Right hindlimb (tissue), 1 donor: ENCODE data around the gene DUS3L.

ENCODE experiments used
- DNase-seq: peaks from one replicate; pipeline ENCODE4 v3.0.0-alpha.2; 2018

Gene DUS3L, protein sequence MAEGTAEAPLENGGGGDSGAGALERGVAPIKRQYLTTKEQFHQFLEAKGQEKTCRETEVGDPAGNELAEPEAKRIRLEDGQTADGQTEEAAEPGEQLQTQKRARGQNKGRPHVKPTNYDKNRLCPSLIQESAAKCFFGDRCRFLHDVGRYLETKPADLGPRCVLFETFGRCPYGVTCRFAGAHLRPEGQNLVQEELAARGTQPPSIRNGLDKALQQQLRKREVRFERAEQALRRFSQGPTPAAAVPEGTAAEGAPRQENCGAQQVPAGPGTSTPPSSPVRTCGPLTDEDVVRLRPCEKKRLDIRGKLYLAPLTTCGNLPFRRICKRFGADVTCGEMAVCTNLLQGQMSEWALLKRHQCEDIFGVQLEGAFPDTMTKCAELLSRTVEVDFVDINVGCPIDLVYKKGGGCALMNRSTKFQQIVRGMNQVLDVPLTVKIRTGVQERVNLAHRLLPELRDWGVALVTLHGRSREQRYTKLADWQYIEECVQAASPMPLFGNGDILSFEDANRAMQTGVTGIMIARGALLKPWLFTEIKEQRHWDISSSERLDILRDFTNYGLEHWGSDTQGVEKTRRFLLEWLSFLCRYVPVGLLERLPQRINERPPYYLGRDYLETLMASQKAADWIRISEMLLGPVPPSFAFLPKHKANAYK

DNA sequence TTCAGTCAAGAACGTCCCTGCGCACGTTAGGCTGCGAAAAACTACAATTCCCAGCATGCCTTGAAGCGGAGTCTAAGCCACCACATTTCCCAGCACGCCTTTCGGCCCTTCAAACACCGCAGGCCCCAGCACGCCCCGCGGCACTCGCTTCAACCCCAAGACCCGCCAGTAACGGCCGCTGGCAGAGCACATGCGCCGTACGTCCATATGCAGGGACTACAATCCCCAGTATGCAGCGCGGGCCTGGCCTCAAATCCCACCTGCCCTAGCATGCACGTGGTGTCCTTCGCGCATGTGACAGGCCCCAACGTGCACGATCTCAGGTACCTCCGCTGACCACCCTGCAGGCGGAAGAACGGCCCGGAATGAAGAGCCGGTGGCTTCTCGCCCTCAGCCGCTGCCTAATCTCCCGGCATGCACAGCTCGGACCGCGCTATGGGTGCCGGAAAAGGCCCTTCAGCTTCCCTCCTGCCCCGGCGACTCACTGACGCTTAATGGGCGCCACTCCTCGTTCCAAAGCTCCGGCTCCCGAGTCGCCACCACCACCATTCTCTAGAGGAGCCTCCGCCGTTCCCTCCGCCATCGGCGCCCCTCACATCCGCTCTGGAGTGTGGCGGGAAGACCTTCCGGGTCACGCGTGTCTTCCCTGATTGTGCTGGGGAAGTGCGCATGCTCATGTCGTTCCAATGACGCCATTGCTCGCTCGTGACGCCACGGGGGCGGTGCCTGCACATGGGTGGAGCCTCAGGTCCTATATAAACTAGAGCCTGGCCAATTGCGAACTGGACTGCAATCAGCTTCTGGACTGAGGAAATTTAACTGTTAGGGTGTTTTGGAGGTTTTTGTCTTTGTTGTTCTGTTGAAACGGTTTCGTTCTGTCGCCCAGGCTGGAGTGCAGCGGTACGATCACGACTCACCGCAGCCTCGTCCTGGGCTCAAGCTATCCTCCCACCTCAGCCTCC is at the start of gene DUS3L:
Gene DUS3L (minus strand): TSS at position 605 of the 962 bp plus-strand sequence. CDS start 22 bp downstream, at position 583.
- DNase-seq, result peak; percentile 98

DNA sequence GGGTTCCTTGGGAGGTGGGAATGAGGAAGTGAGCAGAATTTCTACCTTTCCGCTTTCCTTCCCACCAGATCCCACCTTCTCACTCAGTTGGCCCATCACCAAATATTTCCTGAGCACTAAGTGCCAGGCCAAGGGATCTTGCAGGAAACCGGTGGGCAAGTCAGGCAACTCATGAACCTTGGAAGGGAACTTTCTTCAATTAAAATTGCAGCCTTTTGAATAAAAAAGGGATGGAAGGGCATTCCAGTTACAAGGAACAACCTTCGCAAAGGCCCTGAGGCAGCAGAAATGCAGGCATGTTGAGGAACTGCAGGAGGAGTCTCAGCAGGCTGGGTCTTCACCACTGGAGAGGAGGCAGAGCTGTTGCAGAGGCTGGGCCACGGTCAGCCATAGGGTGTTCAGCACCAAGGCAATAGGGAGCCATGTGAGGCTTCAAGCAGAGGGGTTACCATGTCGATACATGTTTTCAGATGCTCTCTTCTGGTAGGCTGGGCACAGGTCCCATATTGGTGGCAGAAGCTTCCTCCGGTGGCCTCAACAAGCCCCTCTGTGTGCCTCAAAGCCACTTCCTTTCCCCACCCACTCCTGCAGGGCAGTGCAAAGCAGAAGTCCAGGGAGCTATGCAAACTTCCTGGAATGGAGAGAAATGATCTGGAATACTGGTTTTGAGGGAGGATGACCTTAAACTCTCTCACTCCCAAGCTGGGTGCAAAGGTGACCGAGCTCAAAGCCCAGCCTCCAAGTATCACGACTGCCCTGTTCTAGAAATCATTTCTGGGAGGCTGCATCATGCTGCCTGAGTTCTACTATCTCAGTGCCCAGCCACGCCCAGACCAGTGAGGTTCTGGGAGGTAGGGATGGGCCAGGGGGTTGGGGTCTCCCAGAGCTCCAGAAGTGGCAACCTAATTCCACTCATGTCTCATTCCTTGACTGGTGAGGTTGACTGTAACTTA is 48.4 kb upstream of the DUS3L start, which contains the start of gene FUT6:
Gene FUT6 (minus strand): TSS at position 638 of the 953 bp plus-strand sequence. CDS start 7,135 bp downstream, outside the sequence.
- no peak for DNase-seq

DNA sequence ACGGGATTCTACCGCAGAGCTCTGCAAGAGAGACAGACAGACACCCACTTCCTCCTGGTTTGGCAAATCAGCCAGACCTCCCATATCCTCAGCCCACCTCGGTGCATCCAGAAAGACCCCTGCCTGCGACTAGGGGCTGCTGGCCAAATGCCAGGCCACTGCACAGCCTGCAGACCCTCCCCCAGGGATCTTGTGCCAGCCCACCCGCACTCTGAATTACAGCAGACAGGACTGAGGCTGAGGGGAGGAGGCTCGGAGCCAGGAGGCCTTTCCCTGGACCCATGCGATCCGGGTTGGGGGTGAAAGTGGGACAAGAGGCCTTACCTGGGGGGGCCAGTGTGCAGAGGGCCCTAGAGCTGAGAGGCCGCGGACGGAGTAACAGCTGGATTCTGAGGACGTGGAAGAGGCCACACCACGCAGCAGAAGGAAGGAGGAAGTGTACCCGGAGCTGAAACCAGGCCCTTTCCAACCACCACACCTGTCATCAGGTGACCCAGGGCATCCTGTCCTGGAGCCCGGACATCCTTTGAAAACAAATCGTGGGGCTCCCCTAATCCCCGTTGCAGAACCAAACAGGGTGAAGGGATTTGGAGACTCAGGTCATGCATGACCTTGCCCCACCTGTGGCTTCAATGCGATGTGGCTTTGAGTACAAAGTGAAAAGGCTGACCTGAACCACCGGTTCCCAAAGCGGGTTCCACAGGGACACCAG is 47.5 kb upstream of the DUS3L start:
- no peak for DNase-seq

DNA sequence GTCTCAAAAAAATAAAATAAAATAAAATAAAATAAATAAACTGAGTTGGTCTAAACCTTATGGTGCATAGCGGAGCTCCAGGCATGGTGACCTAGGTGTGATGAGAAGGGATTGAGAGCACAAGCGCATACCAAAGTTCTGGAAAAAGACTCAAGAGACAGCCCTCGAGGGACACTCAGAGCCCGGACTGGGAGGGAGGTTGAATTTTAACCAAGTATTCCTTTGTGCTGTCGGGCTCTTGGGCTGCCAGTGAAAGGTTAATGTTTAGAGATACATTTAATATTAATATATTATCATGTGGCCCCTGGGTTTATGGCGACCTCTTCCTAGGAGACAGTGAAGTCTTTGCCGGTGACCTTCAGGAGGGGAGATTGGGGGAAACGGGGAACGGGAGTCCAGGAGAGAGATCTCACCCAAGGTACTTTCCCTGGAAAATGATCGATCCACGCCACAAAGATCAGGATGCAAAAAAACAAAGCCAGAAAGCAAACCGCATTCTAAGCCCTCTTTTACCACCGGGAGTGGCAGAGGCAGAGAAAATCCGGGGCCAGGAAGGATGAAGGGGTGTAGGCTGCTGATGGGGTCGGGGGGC is 46.9 kb upstream of the DUS3L start:
- DNase-seq, result no peak

DNA sequence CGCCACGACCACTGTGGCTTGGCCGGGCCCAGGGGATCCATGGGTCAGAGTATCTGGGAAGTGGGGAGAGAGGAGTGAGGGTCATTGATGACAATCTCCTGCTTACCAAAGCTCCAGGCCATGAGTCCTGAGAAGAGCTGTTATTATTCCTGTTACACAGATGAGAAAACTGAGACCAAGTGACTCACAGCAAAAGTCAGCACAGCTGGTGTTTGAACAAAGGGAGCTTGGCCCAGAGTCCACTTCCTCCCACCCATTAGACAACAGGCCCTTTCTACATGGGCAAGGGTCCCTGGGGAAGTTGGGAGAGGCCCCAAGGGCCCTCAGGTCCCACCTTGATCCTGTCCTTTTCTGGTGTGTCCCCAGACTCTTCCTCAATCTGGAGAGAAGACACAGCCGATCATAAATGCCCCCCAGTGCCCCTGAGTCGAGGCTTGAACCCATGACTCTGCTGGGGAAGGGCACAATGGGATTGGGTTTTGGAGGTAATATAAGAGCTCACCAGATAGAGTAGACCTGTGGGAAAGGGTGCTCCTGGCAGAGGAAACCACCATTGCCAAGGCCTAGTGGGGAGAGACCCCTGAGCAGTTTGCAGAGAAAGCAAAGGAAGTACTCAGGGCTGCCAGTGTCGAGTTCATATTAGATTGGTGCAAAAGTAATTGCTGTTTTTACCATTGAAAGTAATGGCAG is 41.7 kb upstream of the DUS3L start:
- no peak for DNase-seq

DNA sequence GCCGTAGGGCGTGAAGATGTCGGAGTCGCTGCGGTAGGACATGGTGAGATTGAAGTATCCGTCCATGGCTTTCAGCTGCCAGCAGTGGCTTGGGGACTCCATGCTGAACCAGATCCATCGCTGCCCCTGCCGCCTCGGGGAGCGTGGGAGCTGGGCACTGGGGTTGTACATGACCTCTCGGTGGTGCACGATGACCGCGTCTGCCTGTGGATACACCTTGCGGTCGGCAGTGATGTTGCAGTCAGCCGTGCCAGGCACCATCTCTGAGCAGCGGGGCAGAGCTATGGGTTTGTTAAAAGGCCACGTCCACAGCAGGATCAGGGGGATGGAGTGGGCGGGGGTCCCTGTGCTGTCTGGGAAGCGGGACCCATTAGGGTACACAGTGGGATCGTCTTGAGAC is 41.1 kb upstream of the DUS3L start:
- no peak for DNase-seq

DNA sequence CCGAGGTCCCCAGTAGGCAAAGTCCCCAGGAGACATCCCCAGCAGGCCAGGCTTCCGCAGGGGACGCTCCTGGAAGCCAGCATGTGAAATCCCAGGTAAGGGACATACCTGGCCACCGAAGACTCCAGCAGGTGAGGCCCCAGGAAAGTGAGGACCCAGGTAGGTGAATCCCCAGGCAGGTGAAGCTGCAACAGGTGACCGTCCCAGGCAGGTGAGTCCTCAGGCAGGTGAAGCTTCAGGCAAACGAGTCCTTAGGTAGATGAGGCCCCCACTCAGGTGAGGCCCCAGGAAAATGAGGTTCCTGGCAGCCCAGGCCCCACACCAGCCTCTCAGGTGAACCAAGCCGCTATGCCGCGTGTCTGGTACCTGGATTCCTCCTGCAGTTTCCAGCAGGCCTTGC is 40.2 kb upstream of the DUS3L start:
- DNase-seq, result no peak

DNA sequence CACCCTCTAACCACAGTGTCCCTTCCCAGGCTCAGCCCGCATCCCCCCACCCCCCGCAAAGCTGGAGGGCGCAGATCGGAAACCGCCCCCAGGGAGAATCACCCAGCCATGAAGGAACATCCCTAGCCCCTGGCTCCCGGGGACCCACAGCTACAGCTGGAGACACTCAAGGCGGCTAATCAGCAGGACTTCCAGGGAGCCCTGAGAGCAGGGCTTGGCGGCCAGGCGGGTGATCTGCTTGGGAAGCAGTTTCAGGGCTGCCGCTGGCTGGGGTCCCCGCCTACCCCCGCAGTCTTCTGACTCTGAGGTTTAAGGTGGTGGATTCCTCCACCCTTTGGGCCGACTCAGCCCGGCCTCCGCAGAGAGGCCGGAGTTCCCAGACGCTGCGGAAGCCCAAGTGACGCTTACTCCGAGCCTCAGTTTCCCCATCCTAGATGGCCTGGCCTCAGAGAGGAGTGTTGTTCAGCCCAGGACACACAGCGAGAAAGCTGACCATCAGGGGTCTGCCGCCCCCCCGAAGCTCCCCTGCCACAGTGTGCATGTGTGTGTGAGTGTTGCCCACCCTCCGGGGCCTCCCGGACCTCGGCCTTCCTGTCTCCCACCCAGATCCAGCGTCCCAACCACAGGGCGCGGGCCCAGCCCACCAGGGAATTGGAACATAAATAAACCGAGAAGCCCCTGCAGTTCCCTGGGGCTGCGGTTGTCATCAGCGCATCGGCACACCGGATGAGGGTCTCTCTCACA is 38.8 kb upstream of the DUS3L start:
- DNase-seq, result no peak

DNA sequence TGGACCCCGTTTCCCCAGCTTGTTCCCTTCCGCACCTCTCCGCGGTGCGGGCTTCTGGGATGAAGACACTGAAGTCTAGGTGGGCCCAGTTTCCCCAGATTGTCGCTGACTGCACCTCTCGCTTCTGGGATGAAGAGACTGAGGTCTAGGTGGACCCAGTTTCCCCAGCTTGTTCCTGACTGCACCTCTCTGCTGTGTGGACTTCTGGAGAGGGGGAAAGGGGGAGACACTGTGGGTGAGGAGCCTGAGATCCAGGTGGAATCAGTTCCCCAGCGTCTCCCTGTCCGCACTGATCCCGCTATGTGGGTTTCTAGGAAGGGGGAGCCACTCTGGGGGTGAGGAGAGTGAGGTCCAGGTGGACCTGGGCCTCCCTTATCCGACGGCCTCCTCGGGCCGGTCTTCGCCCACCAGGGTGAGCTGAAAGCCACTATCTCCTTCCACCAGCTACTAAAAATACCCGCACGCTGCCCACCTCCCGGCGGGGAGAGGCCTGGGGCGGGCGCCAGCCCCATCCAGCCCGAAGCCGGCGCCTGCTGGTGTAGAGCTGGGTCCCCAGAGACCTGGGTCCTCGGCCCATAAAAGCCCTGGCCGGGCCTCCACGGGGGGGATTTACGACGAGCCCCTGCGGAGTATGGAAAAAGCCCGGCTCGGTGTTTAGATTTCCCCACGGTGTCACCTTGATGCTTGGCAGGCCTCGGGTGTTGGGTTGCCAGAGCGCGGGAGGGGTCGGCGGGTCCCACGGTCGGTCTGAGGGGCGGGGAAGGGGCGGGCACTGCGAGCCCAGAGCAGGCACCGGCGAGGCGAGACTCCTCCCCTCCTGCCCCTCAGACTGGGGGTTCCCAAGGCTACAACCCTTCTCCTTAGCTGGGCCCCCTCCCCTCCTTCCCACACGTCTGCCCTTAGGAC is 38.0 kb upstream of the DUS3L start:
- peak; percentile 64 for DNase-seq

DNA sequence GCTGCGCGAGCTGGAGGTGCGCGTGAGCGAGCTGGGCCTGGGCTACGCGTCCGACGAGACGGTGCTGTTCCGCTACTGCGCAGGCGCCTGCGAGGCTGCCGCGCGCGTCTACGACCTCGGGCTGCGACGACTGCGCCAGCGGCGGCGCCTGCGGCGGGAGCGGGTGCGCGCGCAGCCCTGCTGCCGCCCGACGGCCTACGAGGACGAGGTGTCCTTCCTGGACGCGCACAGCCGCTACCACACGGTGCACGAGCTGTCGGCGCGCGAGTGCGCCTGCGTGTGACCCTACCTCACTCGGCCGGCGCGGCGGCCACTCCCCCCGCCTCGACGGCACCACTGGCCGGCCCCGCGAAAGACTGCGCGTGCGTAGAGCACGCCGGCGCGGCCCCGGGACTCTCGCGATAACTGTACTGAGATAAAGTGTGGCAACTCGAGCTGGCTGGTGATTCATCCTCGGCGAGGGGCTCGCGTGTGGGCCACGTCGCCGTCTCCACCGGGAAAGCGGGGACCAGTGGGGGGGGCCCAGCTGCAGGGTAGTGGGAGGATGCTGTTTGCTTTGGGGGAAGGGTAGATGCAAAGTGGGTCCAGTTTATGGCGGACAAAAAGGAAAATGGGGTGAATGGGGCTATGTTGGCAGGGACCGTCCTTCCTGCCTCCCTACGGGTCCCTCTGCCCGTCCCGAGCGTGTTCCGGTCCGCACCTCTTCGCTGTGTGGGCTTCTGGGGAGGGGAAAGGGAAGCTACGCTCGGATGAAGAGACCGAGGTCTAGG is 37.1 kb upstream of the DUS3L start:
- peak; percentile 97 for DNase-seq

DNA sequence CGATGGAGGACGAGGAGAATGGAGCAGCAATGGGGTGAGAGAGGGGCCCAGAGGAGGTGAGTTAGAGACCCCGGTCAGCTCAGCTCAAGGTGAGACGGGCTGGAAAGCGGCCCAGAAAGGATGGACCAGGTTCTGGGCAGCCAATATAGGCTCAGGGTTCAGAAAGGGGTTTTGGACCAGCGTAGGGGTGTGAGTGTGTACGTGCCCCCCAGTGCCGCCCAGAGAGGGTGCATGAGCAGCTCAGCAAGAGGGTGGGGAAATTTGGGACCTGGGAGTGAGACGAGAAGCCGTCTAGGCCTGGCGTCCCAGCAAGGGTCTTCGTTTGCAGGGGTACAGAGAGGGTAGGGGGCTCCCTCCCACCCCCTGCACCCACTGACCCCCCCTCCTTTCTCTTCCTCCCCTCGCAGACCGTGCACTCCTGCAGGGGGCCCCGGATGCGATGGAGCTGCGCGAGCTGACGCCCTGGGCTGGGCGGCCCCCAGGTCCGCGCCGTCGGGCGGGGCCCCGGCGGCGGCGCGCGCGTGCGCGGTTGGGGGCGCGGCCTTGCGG is 36.5 kb upstream of the DUS3L start:
- peak; percentile 40 for DNase-seq

DNA sequence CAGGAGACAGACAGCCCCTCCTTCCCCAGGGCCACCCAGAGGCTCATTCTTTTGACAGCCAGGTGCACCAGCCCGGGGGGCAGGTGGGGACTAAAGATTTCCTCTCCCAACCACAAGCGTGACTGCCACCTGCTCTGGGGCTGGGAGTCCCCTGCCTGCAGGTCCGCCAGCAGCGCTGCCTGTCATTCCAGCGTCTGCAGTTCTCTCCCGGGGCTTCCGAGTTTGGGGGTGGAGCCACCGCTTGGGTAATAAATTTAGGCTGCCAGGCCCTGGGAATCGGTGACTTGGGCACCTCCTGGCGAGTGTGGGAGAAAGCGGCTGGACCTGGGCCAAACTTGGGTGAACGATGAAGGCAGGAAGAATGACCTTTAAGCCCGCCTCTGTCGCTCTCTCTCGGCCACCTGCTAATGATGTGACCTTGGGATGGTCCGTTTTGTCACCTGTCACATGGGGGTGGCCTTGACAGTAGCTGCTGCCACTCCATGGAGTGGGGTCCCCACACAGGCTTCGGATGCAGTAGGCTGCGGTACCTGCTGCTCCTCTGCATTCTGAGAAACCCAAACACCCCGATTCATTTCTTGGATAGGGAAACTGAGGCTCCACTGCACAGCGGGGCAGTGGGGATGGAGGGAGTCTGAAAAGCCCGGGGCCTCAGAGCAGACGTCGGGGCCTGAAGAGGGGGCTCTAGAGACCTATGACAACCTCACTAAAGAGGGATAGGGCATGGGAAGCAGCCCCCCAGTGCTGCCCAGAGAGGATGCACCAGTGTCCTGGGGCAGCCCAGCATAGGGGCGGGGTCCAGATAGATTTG is 35.8 kb upstream of the DUS3L start:
- peak; percentile 57 for DNase-seq

DNA sequence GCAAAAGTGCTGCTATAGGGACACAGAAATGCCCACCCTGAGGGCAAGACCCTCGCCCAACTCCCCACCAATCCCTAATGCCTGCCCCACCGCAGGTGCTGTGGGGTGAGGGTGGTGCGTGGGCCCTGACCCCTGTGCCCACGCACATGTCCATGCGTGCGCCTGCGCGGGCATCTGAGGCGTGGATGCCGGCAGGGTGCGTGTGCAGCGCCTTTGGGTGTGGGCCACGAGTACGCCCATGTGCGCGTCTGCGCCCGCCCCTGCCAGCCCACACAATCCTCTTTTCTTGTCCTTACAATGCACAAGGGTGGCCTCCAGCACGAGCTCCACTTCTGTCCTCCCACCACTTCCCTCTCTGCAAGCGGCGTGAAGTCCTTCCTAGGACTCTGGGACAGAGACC is 34.2 kb upstream of the DUS3L start:
- DNase-seq, result no peak

DNA sequence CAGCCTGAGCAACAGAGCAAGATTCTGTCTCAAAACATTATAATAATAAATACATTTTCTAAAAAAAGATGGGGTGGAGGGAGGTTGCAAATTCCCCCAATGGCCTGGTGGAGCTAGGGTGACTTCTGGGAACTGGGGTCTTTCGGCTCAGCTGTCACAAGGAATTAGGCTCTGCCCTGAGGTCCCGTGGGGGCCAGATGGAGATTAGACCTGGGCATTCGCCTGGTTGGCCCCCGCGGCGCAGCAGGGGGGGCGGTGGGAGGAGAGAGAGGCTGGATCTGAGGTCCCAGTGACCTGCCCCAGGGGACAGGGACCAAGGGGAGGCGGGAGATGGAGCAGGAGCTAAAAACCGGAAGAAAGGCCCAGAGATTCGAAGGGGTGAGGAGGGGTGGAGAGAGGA is 33.8 kb upstream of the DUS3L start:
- no peak for DNase-seq

DNA sequence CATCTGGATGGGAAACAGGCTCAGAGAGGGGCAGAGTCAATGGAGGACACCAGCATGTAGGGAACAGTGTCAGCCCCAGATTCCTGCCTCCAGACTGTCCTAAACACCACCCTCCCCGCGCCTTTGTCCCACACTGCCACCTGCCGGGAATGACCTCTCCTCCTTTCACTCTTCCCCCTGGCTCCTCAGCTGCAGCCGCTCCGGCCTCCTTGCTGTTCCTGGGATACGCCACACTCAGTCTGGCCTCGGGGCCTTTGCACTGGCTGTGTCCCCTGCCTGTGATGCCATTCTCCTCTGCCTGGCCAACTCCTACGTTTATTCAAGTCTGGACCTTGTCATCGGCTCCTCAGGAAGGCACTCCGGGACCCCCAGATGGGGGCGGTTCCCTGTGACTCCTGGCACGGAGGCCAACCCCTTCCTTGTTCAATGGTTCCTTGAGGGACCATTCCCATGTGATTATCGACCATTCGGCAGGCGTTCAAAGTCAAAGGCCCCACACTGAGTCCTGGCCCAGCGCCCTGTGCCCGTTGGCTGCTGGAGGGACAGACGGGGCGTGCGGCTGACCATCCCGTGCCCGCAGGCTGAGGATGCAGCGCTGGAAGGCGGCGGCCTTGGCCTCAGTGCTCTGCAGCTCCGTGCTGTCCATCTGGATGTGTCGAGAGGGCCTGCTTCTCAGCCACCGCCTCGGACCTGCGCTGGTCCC is 32.8 kb upstream of the DUS3L start:
- DNase-seq, result no peak
